ENCODE results near the gene FAM222B. TPM values are rescaled to one million over a fixed set of nuclear protein-coding genes. Genes with fewer than 3 reads are reported as not detected.

FAM222B gene
- total and polyA plus RNA-seq, 9 of the 15 experiments (the other 6 are each of a cell fraction or from before 2014, with no cell fraction given), result 4.0 to 34.6 (median 7.5) TPM

DNA sequence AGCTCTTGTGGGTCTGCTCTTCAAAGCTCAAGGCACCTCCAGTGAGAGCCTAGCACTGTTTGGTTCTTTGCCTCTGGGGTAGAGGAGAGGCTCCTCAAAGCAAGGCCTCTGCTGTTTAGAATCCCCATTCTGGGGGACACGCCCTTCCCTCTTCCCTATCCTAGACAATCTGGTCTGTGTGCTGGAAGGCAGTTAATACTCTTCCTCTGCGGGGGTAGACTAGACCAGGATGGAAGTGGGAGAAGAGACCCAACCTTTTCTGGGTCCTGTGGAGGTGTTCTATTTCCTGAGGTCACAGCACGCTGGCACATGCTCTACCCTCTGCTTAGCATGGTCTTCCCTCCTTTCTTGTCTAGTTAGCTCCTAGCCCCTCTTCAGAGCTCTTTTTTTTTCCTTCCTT is 20.0 kb upstream of the FAM222B start (continued):
- no peak for TF ChIP-seq BRF1 (IDR thresholded peaks at IDR 0.05; ENCODE audit: borderline replicate concordance, extremely low read depth, insufficient read length)
- no peak for TF ChIP-seq ZNF398 (CRISPR knock-in tag; IDR thresholded peaks at IDR 0.05)
- TF ChIP-seq POLR3G (IDR thresholded peaks at IDR 0.05; ENCODE audit: extremely low read depth, insufficient read length, insufficient replicate concordance), result no peak
- 0 out of 2 replicates have a peak, but pooled peaks have one; percentile 52 for TF ChIP-seq KLF1 (tag; IDR thresholded peaks at IDR 0.05)
- TF ChIP-seq ARID1B (IDR thresholded peaks at IDR 0.05), result 0 out of 2 replicates have a peak, but pooled peaks have one; percentile 15
- TF ChIP-seq TFAP4 (CRISPR knock-in tag; IDR thresholded peaks at IDR 0.05; ENCODE audit: borderline replicate concordance), result peak; percentile 20; the same call in 1 of the 2 replicates
- TF ChIP-seq ZNF408 (CRISPR knock-in tag; IDR thresholded peaks at IDR 0.05; ENCODE audit: low read depth), result no peak
- TF ChIP-seq NR2C1 (IDR thresholded peaks at IDR 0.05), result no peak
- TF ChIP-seq NR2C1 (tag; IDR thresholded peaks at IDR 0.05), result 0 out of 2 replicates have a peak, but pooled peaks have one; percentile 17
- TF ChIP-seq ID3 (CRISPR knock-in tag; IDR thresholded peaks at IDR 0.05), result no peak
- TF ChIP-seq ID3 (tag; IDR thresholded peaks at IDR 0.05), result no peak
- peak; percentile 26; the same call in 1 of the 2 replicates for TF ChIP-seq CTBP1 (IDR thresholded peaks at IDR 0.05; ENCODE audit: borderline replicate concordance)
- TF ChIP-seq ZNF695 (CRISPR knock-in tag; IDR thresholded peaks at IDR 0.05), result no peak
- no peak for TF ChIP-seq YY1 (IDR thresholded peaks at IDR 0.05; ENCODE audit: borderline replicate concordance in 1 of 3, control insufficient read depth in 1 of 3, extremely low read depth in 1 of 3, insufficient read depth in 3 of 3, insufficient read length in 1 of 3, insufficient replicate concordance in 2 of 3, low read depth in 1 of 3, low read length in 2 of 3)
- no peak for TF ChIP-seq MITF (IDR thresholded peaks at IDR 0.05)
- TF ChIP-seq, protein P1, sequence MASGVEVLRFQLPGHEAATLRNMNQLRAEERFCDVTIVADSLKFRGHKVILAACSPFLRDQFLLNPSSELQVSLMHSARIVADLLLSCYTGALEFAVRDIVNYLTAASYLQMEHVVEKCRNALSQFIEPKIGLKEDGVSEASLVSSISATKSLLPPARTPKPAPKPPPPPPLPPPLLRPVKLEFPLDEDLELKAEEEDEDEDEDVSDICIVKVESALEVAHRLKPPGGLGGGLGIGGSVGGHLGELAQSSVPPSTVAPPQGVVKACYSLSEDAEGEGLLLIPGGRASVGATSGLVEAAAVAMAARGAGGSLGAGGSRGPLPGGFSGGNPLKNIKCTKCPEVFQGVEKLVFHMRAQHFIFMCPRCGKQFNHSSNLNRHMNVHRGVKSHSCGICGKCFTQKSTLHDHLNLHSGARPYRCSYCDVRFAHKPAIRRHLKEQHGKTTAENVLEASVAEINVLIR (CRISPR knock-in tag; IDR thresholded peaks at IDR 0.05), result no peak
- TF ChIP-seq TAF7 (tag; IDR thresholded peaks at IDR 0.05), result no peak

All from K562 (cell line).